Activated T-helper 9 cell treated with anti-CD3 and anti-CD28 coated beads, Interleukin-2, amount 50 U/mL, for 16 hours (primary cell): ENCODE results near the gene BPIFA1.

Experiments
- DNase-seq: peaks from one replicate; pipeline ENCODE4 v3.0.0-alpha.2; 2020; ENCODE audit warnings: low read depth

BPIFA1 gene

DNA sequence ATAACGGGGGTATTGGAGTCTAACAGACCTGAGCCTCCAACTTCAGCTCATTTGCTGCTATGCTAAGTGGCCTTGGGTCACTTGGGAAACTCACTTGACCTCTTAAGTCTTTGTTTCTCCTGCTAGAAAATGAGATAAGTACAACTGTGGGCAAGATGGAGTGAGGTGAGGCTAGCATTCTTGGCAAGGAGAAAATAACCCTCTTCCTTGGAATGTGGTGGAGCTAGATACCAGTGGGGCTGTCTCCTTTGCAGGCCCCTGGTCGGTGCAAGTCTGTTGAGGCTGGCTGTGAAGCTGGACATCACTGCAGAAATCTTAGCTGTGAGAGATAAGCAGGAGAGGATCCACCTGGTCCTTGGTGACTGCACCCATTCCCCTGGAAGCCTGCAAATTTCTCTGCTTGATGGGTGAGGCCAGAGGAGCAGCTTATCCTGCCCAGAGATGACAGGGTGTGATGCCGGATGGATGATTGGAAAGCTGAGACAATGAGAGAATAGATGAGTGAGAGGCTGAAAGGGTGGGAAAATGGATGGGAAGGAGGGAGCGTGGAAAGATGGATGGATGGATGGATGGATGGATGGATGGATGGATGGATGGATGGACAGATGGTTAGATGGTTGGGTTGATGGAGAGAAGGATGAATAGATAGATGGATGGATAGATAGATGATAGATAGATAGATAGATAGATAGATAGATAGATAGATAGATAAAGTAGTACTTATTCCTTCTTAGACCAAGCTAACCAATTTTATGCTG lies 4.4 kb downstream of the BPIFA1 start:
- DNase-seq, result no peak

DNA sequence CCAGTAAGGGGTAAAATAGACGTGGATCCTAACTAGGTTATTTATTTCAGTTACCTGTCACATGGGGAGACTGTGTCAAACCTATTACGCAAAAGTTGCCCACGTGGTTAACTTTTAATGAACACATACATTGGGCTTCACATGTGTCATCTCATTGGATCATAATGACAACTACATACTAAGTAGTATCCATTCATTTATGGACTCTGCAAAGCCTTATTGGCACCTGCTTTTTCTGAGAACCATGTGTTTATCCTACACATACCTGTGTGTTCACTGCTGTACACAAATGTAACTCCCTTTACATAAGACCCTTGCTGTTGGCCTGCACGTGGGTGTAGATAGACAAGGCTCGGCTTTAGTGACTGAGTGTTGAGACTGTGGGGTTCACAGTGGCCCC lies 5.1 kb downstream of the BPIFA1 start:
- DNase-seq, result no peak

DNA sequence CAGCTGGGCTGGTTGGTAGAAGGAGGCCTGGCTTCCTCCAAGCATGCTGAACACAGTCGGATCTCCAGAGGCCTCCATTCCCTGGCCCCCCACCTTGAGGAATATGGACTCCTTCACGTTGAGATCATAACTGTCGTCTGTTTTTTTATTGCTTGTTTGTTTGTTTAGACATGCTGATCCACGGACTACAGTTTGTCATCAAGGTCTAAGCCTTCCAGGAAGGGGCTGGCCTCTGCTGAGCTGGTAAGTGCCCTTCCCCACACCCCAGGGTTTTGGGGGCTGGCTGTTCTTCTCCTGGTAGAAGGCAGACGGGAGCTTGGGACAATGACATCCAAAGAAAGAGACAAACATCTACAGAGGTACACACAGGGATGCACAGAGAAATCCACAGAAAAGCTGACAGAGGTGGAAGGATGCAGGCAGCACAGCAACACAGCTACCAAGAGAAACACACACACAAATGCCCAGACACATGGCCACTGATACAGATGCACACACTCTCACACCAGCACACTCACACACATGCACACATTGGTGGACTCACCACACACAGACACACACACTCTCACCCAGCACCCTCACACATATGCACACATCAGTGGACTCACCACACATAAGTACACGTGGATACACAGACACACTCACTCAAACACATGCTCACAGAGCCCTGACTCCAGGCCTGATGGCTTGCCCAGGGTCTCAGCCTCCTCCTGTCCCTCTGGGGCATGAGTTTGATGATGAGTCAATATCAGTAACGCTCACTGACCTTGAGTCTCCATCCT lies 6.7 kb downstream of the BPIFA1 start:
- DNase-seq, result no peak

DNA sequence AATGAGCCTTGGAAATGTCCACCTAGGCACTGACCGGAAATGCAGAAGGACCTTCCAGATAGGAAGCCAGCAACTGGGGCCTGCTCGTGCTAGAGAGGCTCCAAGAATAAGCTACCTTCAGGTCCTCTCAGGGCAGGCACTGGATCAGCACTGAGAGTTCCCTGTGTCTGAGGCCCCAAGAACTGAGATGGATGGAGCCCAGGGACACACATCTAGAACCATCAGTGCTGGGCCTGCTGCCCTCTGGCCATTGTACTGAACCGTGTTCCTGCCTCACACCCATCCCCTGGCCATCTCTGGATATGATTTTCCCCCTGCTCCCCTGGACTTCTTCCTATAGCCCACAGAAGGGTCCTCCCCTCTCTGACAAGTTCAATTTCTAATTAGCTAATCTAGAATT lies 10.3 kb downstream of the BPIFA1 start:
- no peak for DNase-seq

DNA sequence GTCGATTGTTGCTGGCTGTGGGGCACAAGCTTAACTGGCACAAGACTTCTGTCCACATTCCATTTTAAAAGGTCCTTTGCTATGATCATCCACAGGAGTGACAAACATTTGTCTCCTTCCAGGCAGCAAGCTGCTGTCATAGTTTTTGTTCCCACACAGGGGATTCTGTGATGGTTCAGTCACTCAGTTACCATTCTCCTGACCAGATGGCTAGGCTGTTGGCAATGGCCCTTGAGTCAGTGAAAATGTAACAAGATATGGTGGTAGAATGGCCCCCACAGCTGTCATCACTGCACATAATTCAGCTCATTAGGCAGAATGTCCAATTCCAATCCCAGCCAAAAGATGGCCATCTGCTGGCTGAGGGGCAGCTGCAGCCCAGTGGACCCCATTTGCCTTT lies 13.7 kb downstream of the BPIFA1 start:
- no peak for DNase-seq

DNA sequence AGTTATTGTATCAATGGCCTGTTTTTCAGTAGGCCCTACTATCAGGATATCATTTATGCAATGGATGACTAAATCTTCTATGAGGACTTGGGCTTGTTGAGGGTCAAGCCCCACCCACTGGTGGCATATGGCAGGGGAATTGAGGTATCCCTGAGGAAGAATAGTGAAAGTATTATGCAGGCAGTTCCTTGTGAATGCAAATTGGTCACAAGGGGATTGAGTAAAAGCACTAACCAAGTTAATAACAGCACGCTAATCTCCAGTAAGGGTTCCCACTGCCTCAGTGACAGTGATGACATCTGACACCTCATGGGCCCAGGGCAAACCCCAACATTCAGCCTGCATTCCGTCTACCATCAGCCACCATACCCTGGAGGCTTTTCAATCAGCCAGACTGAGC lies 14.9 kb downstream of the BPIFA1 start:
- no peak for DNase-seq

DNA sequence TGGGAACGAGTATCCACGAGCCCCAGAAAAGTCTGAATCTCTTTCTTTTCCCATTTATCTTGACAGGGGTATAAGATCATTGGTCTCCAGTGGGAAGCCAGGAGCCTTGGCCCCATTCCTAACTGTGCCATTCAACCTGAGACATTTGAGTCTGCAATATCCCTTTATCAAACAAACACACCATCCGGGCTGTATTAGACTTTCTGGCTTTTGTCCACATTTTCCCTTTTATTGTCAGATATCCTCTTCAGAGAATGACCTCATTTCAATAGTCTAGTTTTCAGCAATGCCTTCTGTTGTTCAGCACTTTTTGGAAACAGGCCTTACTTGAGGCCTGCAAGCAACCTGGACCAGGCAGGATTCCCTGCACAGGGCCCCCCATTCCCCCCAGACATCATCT lies 15.7 kb downstream of the BPIFA1 start:
- no peak for DNase-seq

DNA sequence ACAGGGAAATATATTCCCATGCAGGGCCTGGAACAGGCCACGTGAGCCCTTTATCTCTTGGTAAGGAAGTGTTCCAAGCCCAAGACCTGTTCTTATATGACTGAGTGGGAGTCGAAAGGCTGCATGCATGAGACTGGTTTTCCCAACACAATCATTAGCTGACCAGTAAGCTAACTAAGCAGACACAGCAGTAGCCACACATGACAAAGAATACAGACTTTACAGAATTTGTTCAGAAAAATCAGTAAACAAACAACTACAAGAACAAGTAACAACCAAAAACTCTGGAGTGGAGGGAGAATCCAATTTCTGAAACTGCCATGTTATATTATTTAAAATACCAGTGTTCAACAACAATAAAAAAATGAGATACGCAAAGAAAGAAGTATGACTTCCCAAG lies 16.7 kb downstream of the BPIFA1 start:
- no peak for DNase-seq

DNA sequence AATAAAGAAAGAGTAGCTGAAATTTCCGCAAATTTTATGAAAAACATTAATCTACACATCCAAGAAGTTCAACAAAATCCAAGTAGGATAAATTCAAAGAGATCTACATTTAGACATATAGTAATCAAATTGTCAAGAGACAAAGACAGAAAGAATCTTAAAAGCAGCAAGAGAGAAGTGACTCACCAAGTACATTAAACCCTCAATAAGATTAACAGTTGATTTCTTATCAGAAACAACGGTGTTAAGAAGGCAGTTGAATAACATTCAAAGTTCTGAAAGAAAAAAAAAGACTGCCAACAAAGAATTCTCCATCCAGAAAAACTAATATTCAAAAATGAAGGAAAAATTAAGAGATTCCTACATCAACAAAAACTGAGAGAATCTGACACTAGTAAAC lies 19.2 kb downstream of the BPIFA1 start:
- no peak for DNase-seq

DNA sequence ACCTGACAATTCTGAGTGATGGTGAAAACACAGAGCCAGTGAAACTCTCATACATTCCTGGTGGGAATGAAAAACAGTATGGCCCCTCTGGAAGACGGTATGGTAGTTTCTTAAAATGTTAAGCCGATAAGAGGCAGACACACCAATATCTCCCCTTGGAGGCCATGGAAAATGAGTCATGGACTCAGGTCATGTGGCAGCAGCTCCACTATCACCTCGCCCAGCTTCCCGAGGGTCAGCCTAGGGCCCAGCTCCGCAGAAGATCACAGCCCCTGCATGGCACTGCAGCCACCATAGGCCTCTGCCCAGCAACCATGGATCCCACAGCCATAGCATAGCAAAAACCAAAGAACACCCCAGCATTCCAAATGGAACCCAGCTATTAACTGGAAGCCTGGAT lies 21.4 kb downstream of the BPIFA1 start:
- no peak for DNase-seq

DNA sequence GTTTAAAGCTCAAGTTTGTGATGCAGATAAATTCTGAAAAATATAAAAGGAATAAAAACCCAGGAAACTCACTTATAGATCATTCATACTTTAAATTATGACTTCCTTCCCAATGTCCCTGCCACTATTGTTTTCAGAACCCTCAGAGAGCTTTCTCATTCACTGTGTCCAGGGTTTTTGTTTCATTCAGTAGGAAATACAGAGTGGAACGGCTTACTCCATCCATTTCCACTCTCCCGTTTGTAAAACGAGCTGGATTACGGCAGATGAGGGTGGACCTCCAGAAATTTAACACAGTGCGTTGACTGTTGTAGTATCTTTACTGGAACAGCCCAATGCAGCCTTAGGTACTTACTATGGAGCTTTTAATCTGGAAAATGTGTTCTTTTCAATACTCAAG lies 23.6 kb downstream of the BPIFA1 start:
- DNase-seq, result no peak

DNA sequence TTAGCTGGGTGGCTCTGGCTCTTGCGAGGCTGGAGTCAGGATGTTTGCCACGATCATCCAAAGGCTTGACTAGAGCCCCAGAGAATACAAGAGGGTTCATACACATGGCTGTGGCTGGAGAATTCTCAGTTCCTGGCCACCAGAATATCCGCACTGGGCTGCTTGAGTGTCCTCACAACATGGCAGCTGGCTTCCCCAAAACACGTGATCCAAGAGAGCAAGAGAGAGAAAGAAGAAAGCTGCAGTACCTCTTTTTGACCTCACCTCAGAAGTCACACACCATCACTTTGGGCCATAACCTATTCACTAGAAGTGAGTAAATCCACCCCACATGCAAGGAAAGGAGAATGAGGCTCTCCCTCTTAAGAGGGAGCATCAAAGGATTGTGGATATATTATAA lies 25.7 kb downstream of the BPIFA1 start:
- no peak for DNase-seq

DNA sequence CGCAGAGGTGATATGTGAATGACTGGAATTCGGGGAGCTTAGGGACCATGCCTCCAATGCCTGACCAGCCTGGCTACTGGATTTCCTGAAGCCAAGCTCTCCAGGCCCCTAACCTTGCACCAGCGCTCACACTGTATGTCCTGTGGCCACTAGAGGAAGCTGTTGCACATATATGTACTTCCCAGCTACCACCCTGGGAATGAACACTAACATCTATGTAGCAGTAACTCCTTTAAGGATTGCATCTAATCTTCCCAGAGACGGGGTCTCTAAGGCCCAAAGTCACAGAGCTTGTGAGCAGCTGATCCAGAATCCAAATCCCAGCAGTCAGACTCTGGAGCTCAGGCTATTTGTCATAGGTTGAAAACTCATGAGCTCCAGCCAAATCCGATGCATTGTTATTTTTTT lies 26.9 kb downstream of the BPIFA1 start:
- no peak for DNase-seq

DNA sequence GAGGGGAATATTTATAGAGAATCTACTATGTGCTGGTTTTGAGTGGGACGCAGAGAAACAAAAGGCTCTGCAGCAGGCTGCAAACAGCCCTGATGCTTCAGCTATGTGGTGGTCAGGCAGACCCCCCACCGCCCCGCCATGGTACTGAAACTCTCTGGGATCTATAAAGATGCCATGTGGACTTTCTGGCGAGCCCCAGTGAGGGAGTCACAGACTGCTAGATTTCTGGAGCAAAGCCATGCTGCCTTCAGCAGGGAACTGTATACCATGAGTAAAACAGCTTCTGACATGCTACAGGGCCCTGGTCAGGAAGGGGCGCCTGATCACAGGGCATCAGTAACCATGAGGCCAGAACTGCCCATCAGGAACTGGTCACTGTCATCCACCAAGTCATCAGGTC lies 28.0 kb downstream of the BPIFA1 start:
- no peak for DNase-seq

DNA sequence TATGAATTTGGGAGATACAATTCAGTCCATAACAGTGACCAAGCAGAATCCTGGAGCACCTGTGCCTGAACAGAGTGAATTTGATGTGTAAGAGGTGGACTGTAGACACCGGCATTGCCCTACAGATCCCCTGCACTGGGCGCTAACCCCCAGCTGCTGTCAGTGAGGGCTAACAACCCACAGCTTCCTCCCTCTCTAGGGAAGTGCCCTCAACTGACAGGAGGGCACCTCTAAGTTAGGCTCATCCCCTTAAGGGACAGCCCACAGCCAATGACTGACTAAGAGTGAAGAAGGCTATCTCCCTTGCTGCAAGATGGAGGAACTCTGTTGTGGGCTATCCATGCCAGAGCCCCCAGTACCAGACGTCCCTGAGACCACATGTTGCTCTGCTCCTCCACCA lies 31.9 kb downstream of the BPIFA1 start:
- no peak for DNase-seq

DNA sequence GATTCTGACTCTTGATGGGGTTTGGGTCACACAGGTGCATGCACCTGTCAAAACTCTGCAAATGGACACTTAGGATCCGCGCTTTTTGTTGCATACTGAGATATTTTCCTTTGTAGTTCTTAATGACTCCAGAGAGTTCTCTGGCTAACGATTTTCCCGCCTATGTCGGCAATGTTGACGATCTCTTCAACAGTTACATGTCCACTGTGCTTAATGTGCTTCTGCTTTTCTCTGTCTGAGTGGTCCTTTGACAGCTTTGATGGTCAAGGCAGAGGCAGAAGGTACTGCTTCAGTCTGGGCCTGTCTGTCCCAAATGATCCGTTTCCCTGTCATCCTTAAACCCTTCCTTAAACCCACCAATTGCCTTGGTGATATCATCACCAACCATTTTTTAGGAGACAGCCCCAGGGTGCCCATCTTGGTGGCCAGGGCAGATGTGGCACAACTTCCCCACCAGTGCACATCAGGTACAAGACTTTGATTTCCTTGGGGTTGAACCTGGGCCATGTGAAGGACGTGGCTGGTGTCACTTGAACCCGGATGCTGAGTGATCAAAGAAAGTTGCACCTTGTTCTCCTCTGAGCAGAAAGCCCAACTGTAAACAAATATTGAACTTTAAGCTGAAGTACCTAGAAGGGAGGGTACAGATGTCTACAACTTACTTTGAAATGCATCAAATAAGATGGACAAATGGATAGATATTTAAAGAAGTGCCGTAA lies 36.5 kb downstream of the BPIFA1 start:
- DNase-seq, result no peak

DNA sequence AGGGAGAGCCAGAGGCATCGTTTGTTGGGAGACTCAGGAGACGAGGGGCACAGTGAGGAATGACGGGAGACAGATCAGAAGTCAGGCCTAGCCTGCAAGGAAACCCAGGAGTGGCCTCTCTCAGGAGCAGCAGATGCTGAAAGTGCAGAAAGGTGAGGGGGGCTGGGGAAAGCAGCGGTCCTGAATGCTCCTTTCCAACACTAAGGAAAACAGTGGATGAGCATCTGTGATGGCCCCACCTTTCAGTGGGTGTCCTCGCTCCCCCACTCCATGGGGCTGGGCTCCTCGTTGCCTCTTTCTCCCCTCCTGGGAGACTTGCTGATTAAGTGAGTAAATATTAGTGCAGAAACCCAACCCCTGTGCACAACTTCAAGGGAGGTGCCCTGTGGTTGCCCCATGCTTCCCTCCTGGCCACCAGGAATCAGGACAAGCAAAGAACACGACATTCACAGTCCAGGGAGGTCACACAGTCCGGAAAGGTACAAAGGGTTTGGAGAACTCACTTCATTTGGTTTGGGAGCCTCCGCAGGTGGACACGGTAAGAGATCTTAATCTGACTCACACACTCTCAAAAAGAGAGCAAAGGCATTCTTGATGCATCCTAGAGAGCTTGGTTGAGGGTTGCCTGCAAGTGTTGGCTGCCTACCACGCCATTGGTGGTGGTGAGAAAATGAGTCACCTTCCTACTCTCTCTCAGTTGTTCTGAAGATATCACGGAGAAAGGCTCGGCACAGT lies 37.5 kb downstream of the BPIFA1 start:
- no peak for DNase-seq

DNA sequence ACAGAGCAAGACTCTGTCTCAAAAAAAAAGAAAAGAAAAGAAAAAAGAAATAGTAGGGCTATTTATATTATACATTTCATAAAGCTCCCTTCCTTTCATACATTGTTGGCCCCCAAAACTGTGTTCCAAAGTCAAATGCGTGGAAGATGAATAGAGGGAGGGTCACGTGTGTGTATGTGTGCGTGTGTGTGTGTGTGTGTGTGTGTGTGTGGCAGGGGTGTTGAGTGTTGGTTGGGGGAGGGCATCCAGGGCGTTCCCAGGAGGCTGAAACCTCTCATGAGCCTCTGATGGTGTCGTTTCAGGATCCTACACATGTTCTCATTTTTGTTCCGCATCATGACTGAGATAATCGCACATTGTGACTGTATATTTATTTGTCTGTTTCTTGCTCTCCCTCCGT lies 39.4 kb downstream of the BPIFA1 start:
- no peak for DNase-seq

DNA sequence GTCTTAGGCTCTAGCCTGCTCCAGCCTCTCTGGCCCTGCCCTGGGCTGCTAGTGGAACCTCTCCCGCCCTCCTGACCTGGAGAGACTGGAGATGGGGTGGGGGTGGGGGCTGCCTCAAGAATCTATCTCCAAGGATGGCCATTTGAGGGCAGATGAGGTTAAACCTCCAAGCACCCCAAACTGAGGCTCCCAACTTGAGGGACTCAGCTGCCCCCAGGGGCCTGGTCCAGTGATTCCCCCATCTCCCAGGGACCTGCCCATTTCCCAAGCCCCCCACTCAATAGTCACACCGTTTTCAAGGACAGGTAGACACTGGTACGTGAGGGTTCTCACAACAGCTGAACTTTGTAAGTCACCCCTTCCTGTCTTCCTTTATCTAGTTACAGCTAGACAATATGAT lies 40.1 kb downstream of the BPIFA1 start:
- DNase-seq, result no peak

DNA sequence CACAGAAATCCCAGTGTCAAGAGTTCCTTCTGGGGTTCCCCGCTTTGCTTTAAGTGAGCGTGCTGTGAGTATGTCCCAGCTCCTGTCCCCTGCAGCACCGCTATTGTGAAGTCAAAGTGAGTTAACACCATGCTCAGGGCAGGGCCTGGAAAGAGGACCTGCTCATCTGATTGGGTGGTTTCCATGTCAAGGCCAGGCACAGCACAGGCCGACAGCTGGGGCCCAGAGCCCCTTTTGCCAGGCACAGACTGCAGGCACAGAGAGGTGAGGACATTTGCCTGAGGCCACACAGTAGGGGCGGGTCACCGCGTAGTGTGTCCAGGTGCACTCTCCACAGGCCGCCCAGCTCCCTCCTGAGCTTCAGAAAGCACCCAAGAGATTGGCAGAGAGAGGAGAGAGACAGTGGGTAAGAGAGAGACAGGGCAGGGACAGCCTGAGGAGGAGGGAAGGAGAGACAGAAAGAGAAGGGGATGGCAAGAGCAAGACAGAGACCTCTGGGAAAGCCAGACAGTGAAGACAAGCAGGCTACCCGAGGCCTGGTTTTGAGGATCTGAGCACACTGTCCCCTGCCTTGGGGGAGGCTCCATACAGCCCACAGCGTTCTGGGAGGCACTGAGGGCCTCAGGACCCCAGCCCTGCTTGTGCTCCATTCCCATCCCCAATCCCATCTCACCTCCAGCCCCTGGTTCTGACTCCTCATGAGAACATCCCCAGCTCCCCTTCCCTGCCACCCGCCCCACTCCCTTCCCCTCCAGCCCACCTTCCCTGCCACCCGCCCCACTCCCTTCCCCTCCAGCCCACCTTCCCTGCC lies 40.7 kb downstream of the BPIFA1 start:
- no peak for DNase-seq
